Ramos (cell line): Measurements from ENCODE around the gene TBX1.

Experiments
- in situ Hi-C: fragments of 300-500 bp; cut with MboI; formaldehyde crosslinking; loops from one replicate; pipeline ENCODE4 v1.14.3; 2022; ENCODE audit warnings: low sequenced_read_pairs; ENCODE audit not compliant: unreplicated experiment

The TBX1 gene

DNA sequence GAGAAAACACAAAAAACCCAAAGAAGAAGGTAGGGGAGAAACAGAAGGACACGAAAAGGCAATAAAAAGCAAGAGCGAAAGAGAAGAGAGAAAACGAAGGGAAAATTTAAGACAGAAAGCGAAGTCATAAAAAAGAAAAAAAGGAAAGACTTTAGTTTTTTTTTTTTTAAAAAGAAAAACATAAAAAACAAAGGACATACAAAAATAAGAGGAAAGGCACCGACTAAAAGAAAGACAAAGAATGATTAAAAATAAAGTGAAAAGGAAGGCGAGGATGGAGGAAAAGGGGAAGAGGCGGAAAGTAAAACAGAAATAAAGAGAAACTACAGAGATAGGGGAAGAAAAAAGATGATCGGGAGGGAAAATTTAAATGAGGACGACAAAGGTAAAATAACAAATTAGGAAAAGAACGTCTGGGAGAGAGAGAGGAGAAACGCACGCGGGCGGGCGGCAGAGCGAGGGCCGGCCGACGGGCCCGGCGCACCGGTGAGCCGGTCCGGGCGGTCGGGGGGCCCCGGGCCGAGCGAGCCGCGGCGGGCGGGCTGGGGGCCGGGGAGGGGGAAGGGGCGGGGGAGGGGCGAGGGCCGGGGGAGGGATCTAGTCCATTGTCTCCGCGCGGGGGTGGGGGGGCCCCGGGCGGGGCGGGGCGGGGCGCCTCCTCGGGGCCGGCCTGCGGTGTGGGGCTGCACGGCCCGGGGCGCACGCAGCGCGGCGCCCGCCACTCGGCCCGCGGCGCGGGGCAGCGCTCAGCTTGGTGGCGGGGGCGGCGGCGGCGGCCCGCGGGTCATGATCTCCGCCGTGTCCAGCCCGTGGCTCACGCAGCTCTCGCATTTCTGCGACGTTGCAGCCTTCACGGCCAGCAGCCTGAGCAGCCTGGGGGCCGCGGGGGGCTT is at the start of gene TBX1:
Gene TBX1 (plus strand): TSS at position 721 of the 893 bp plus-strand sequence. CDS start 66 bp downstream, at position 787.
- in situ Hi-C loops, result no loop called here

DNA sequence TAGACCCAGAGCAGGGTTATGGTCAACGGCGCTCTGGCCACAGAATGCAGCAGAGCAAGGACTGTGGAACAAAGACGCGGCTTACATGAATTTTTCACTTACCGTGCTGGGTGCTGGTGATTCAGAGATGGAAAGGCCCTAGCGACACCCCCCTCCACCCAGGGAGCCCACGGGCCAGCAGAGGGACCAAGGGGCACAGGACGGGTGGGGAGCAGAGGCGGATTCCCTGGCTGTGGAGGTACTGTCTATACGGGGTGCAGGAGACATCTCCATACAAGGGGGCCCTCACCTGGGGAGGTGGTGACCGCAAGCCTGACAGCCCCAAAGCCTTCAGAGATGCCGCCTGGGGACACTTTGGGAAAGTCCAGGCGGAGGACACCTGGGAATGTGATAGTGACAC is 47.3 kb upstream of the TBX1 start:
- in situ Hi-C loops, result no loop called here

GRCh38 chr22:19713650-19714311 is 46.8 kb upstream of the TBX1 start:
- in situ Hi-C loops, result no loop called here

- in situ Hi-C loops, result no loop called here
These were observed 46.0 kb upstream of the TBX1 start, which contains the start of gene SEPTIN5 for GRCh38 chr22:19714312-19715187. TSS of gene SEPTIN5 (plus strand) at chr22:19714503. CDS start at chr22:19714589, 86 bp downstream.

DNA sequence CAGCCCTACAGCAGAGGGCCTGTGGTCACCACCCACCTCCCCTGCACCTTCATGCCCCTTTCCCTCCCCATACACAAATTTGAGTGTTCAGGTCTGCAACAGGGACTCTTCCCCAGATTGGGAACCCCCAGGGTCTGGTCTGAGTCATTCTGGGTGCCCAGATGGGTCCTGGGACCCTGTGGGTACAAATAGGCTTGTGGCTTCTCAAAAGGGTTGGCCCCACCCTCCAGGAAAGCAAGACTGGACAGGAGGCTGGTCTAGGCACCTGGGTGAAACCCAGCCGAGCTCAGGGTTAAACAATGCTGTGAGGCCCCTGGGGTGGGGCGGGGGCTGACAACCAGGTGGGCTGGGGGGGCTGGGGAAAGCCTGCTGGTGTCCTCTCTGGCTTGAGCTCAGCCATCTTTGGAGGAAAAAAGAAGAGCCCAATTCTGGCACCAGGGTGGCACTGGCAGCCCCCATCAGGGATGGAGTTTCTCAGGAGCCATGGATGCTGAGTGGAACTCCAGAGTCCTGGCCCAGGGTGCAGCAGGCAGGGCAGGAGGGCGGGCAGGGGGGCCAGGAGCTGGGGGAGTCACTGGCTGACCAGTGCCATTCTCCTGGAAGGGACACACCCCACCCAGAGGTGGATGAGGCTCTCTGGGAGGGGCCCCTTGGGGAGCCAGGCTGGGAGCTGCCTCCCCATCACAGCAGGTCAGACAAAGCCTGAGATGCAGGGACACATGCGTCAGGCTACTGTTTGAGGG is 45.2 kb upstream of the TBX1 start:
- in situ Hi-C loops, result no loop called here

DNA sequence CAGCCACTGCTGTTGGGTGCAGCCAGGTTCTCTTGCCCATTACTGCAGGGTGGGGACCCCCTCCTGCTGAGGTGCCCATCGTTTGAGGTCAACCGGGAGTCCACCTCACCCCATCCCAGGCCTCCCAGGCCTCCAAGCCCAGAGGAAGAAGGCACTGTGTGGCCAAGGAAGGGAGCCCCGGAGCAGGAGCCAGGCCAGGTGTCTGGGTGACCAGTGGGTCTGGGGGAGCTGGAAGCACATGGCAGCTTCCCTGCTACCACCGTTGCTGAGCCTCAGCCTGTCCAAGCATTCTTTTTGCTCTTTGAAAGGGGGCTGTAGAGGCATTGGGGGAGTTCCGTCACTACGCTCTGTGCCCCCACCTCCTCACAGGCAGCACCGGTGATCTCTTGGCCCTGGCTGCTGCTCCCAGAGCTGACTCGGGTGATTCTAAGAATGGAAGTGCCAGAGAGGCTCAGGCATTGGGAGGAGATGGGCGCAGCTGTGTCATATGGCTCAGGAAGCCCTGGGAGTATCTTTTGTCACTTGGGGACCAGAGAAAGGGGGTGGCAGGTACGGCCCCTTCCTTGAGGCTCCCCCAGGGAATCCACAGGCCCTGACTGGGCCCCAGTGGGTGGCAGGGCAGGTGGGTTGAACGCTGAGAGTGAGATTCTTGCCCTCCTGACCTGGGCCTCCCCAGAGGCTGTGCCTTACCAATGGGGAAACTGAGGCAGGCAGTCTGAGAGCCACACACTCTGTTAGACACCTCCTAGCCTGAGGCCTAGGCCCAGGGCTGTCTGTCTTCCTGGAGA is 44.3 kb upstream of the TBX1 start:
- in situ Hi-C loops, result no loop called here

- in situ Hi-C loops, result no loop called here
These were observed 43.8 kb upstream of the TBX1 start for GRCh38 chr22:19716829-19717105.

DNA sequence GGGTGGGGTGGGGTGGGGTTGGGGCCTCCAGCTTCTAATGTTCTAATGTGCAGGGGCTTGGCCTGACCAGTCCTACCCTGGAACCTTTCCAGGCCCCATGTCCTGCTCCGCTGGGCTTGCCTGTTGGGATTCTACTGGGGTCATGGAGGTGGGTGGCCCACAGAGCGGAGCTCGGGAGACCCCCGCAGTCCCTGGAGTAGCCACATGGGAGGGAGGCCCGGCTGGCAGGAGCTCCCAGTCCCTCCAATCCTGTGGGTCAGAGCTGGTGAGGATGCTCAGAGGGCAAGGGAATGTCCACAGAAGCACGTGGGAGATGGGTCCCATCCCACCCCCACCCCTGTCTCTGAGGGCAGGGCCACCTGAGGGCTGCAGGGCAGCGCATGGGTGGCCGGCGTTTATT is 43.4 kb upstream of the TBX1 start:
- in situ Hi-C loops, result no loop called here

DNA sequence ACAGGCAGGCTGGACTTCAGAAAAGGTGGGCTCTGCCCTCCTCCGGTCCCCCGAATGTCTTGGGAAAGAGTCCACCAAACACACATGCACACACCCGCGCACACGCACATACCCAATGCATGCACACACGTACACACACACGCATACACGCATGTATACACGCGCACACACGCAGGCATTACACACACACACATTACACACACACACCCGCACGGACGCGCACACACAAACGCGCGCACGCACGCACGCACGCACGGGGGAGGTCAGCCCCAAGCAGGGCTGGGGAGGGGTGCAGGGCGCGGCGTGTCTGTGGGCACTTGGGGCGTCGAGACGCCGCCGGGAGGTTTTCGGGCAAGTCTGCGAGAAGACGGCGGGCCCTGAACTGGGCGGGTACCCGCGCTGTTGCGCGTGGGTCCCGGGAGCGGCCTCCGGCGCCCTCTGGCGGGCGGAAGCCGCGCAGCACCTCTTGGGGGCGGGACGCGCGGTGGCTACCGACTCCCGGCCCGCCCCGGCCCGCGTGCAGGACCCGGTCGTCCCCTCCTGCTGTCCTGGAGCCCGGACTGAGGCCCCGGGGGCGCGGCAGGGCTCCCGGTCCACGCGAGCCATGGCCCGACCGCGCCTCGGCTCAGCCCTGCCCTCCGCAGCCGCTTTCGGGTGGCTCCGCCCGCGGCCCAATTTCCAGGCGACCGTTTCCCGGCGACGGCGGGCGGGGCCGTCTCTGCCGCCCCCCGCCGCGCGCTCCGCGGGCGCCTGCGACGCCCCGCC is 42.7 kb upstream of the TBX1 start:
- in situ Hi-C loops, result no loop called here

GRCh38 chr22:19718456-19719049 is 42.0 kb upstream of the TBX1 start:
- in situ Hi-C loops, result no loop called here

- in situ Hi-C loops, result no loop called here
These were observed 41.5 kb upstream of the TBX1 start for GRCh38 chr22:19719050-19719482.

GRCh38 chr22:19719488-19720021 is 41.0 kb upstream of the TBX1 start:
- in situ Hi-C loops, result no loop called here

DNA sequence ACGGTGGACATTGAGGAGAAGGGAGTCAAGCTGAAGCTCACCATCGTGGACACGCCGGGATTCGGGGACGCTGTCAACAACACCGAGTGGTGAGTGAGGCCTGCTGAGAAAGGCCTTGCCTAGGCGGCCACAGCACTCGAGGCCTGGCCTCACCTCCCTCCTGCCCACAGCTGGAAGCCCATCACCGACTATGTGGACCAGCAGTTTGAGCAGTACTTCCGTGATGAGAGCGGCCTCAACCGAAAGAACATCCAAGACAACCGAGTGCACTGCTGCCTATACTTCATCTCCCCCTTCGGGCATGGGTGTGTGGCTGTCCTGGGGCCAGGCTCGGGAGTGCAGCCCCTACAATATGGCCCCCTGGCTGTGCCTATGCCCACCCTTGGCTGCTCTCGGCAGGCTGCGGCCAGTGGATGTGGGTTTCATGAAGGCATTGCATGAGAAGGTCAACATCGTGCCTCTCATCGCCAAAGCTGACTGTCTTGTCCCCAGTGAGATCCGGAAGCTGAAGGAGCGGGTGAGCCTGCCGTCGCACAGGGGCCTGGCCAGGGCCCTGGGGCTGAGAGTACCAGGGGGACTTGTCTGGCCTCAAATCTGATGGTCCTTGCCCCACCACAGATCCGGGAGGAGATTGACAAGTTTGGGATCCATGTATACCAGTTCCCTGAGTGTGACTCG is 40.3 kb upstream of the TBX1 start:
- in situ Hi-C loops, result no loop called here

DNA sequence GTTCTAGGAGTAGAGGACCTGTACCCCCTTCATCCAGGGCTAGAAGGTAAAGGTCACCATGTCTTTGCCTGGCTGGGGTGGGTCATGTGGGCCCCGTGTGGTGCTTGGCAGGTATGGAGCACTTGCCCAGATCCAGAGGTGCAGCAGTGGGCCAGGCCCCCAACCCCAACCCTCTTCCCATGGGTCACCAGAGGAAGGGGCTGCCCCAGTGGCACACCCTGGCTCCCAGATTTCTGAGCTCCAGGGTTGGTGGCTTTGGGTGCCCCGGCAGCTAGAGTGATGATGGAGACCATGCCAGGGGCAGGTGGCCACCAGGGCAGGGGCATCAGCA is 39.6 kb upstream of the TBX1 start:
- in situ Hi-C loops, result no loop called here

DNA sequence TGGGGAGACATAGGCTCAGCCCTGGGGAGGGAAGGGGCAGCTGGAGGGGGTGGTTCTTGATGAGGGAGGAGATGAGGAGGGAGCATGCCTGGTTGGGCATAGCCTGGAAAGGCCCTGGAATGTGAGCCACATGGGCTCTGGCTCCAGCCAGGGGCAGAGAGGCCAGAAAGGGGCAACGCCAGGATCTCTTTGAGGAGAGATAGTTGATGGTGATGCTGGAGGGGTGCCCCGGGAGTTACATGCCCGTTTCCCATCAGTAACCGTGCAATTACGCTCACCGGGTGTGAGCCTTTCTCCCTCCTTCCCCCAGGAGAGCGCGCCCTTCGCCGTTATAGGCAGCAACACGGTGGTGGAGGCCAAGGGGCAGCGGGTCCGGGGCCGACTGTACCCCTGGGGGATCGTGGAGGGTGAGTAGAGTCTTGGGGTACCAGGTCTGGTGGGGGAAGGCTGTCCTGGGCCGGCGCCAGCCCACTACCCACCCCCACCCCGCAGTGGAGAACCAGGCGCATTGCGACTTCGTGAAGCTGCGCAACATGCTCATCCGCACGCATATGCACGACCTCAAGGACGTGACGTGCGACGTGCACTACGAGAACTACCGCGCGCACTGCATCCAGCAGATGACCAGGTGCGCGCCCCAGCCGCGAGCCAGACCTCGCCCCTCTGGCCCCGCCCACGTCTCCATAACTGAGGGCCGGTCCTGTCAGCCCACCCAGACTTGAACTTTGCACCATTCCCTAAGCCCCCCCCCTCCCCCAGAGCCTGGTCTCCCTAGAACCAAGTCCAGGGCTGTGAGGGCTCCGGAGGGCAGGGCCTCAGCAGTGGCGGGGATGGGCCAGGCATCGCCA is 39.0 kb upstream of the TBX1 start:
- in situ Hi-C loops, result no loop called here

GRCh38 chr22:19722178-19722981 is 38.2 kb upstream of the TBX1 start:
- in situ Hi-C loops, result no loop called here
